Tibial nerve (tissue), 3 donors: Measurements from ENCODE around the gene RASGRP3.

ENCODE experiments used
- CTCF ChIP-seq, 5 experiments: fragments of 200-600 bp in 3 of 5; fragments of 450-650 bp in 2 of 5; sonication (generic) in 3 of 5; IDR thresholded peaks; one replicate each; pipeline ENCODE4 v1.5.1; 2016 to 2019; ENCODE audit warnings: antibody characterized with exemption in 5 of 5, mild to moderate bottlenecking in 3 of 5, moderate library complexity in 2 of 5
- POLR2A ChIP-seq, 2 donors: fragments of 450-650 bp; IDR thresholded peaks; one replicate each; pipeline ENCODE4 v1.6.1; 2017; ENCODE audit warnings: antibody characterized with exemption in 2 of 2, mild to moderate bottlenecking in 2 of 2, moderate library complexity in 2 of 2

GRCh38 chr2:33606622-33607021 is 130.2 kb downstream of the RASGRP3 start:
- TF ChIP-seq CTCF (IDR thresholded peaks at IDR 0.05) (no peak), POLR2A (IDR thresholded peaks at IDR 0.05) (no peak)
